GM21737 (cell line): Measurements from ENCODE around the gene PPP1R13L.

Experiments used
- ATAC-seq: cut with Tn5 transposase; IDR thresholded peaks from one replicate; pipeline ENCODE4 v1.9.1; 2021; ENCODE audit warnings: mild to moderate bottlenecking, moderate library complexity; ENCODE audit not compliant: unreplicated experiment

Gene PPP1R13L

GRCh38 chr19:45407091-45407375 lies 2.2 kb upstream of the PPP1R13L start:
- no peak for ATAC-seq

GRCh38 chr19:45406226-45407090 lies 1.6 kb upstream of the PPP1R13L start, which contains the start of gene POLR1G:
POLR1G (plus strand) TSS chr19:45406644; CDS start chr19:45406697, 53 bp downstream.
- peak; percentile 62 for ATAC-seq

GRCh38 chr19:45405435-45406225 lies 761 bp upstream of the PPP1R13L start:
- ATAC-seq = peak; percentile 36

DNA sequence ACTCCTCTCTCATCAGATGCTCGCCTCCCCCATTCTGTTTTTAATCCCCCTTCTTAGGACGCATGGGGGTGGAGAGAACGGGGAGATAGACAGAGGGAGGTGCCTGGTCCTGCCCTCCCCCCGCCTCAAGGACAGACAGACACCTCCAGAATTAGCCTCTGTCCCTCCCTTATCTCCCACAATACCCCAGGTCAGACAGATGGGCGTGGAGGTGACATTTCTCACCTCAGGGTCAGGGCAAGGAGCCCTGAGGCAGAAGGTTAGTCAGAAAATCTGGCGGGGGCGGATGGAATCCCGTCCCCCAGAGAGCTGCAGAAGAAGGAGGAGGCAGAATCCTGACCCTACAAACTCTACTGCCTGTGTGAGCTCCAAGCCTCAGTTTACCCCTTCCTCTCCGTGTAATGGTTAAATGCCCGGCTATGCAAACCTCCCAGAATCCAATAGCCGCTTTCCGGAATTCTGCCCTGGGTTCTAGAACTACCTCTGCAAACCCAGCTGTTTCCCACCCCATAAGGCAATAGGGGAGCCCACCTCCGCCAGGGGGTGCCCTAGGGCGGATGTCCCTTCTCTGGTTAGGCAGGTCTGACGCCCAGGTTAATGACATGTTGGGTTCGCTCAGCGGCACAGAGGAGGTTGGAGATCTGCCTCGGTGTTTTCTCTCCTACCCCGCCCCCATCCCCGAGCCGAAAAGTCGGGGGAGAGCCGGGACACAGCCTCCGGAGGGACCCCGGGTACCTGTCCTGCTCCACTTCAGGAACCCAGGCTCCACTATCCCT lies 900 bp downstream of the PPP1R13L start:
- ATAC-seq = peak; percentile 27

GRCh38 chr19:45403272-45403671 lies 1.6 kb downstream of the PPP1R13L start:
- ATAC-seq = no peak

GRCh38 chr19:45402298-45403061 lies 2.4 kb downstream of the PPP1R13L start:
- no peak for ATAC-seq

DNA sequence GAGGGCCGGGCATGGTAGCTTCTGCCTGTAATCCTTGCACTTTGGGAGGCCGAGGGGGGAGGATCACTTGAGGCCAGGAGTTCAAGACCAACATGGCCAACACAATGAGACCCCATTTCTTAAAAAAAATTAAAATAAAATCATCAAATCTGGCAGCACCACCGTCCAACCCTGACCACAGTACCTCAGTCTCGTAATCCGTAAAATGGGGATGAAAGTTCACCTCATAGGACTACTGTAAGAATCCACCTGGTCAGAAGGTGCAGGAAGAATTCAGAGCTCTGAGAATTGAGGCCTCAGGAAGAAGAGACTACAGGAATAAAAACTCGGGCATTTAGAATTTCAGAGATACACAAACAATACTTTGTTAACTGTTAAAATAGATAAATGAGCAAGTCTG lies 3.1 kb downstream of the PPP1R13L start:
- ATAC-seq = no peak

DNA sequence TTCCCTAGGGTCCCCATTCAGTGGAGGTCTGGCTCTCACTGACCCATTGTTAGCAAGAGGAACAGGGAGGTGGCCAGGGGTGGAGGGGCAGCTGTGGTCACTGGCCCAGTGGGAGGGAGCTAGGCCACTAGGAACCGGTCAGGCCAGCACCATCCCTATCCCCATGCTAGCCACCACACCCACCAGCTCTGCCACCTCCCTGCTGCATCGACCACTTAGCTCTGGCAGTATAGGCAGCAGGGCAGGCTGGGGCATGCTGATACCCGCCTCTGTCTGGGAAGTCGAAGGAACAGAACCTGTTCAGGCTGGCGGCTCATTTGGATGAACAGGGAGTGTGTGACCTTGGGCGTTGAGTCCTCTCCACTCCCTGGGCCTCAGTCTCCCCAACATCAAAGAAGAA lies 4.7 kb downstream of the PPP1R13L start:
- no peak for ATAC-seq

DNA sequence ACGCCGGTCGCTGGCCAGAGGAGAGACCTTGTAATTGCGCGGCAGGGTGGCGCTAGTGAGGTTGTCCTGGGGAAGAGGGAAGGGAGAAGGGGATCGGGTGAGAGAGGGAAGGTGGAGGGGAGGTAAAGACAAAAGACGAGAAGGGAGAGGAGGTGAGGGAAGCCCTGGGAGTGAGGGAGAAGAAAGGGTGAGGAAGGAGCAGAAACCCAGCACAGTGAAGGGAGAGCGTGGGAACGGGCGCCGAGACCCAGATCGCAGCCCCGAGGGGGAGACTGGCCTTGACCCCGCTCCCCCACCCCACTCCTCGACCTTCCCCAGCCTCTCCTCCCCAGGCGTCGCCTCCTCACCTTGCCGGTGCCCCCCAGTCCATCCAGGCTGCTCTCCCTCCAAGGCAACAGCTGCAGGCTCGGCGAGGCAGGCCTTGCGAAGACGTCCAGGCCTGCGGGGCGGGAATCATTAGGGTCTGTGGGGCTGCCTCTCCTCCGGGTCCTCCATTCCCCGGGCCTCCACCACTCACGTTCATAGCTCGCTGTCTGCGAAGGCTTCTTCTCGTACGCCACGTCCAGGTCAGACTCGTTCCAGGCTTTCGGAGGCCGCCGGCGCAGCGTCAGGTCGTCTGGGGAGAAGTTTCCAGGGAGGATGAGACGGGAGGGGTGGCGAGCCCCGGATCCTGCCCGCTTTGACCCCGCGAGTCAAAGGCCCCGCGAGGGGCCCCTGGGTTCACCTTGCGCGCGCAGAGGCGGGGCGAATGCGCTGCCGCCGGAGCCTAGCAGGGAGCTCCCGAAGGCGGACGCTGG lies 8.8 kb downstream of the PPP1R13L start:
- ATAC-seq = no peak

- ATAC-seq = no peak
Observed at GRCh38 chr19:45391871-45392665, 12.8 kb downstream of the PPP1R13L start.

DNA sequence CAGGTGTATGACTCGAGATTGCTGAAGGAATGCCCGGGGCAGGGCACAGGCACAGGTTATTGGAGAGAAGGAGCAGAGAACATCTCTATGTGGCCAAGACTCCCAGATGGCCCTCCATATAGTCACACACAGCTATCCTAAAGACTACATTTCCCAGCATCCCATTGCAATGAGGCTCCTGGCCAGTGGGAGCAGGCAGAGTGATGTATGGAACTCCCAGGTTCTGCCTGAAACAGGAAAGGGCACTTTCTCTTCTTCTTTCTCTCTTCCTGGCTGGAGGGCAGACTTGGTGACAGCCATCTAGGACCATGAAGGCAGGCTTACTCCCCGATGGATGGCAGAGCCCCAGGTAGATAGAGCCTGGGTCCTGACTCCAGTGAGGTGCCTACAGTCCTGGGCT lies 13.5 kb downstream of the PPP1R13L start:
- ATAC-seq = no peak

- no peak for ATAC-seq
Observed at GRCh38 chr19:45385392-45386221, 19.3 kb downstream of the PPP1R13L start.

DNA sequence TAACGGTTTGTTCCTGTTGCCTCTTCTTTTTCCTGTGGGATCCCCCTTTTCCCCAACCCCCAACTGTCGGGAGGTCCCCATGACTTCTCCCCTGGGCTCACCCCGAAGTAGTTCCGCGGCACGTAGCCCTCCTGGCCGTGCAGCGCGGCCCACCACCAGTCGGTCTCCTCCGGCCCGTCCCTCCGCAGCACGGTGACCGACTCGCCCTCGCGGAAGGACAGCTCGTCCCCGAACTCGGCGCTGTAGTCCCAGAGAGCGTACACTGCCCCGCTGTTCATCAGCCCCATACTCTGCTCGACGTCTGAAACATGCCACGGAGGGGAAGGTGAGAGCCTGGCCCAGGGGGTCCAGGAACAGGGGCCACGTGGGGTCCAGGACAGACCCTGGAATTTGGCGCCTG lies 22.4 kb downstream of the PPP1R13L start:
- no peak for ATAC-seq

DNA sequence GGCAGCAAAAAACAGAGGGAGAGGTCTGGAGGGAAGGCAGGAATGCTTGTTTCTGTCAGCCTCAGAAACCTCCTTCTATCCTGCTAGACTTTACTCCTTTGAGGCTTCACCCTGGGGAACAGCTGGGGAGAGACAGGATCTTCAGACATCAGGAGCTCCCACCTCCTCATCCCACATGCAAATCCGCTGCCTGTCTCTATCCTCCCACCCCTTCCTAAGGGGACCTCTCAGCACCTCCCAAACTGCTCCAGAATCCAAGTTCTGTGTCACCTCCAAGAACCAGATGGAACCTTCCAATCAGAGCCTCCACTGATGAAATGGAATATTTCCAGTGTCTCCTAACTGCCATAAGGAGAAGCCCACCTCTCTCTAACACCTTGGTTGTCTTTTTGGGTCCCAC lies 24.8 kb downstream of the PPP1R13L start:
- ATAC-seq = no peak

DNA sequence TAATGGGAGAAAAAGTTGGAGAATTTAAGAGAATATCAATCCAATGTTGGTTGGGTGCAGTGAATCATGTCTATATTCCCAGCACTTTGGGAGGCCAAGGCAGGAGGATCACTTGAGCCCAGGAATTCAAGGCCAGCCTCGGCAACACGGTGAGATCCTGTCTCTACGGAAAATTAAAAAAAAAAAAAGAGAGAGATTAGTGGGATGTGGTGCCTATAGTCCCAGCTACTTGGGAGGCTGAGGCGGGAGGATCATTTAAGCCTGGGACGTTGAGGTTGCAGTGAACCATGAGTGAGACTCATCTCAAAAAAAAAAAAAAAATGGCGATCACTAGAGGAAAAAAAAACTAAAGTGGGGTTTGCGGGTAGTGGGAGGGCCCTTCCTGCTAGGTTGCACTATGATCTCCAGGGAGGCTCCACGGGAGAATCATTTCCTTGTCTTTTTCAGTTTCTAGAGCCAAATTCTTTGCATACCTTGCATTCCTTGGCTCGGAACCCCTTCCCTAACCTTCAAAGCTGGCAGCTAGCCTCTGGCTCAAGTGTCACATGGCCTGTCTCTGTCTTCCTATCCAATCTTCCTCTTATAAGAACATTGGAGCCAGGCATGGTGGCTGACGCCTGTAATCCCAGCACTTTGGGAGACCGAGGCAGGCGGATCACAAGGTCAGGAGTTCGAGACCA lies 28.7 kb downstream of the PPP1R13L start:
- no peak for ATAC-seq

DNA sequence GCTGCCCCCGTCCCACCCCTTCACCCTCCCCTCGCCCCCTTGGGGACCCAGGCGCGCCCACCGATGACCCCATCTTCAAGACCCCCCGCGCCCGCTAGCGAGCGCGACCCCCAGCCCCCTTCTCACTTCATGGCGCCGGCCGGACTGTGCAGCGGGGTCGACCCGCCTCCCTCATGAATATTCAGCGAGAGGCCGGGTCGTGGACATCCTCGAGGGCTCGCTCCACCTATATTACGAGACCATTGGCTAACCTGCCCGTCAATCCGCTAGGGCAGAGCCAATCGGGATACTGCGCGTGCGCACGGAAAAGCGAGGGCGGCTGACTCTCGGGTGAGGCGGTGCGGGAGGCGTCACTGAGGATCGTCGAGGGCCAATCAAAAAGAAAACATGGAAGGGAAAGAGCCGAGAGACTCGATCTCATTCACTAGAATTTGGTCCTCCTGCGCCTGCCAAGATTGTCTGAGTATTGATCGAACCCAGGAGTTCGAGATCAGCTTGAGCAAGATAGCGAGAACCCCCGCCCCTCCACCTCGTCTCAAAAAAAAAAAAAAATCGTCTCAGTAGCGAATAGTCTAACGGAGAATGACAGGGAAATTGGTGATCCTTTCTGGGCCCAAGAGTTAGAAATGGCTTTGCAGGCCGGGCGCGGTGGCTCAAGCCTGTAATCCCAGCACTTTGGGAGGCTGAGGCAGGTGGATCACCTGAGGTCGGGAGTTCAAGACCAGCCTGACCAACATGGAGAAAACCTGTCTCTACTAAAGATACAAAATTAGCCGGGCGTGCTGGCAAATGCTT lies 34.3 kb downstream of the PPP1R13L start, which contains the start of gene ERCC2:
ERCC2 (minus strand) TSS at position 164 of the 795 bp plus-strand sequence; CDS start at position 131, 33 bp downstream.
- ATAC-seq = peak; percentile 95
